Mesenteric fat pad (tissue), 1 donor: ENCODE measurements around the gene RXRB. TPM values are rescaled to one million over a fixed set of nuclear protein-coding genes. Genes with fewer than 3 reads are reported as not detected.
A peak's percentile ranks its signal among the peaks of the same experiment; 100 is the strongest.
"Not testable (repeated sequence)": the region's sequence is repeated elsewhere in the genome, so short reads cannot be mapped to it uniquely, and the experiment has no call there.

Experiments
- DNase-seq: peaks from one replicate; pipeline ENCODE4 v3.0.0-alpha.2; 2020; ENCODE audit warnings: low spot score
- long read RNA-seq: library from polyadenylated mRNA; unstranded; transcript quantifications from one replicate; pipeline ENCODE4 v2.0.0, GENCODE V29; 2020
- total RNA-seq: library from RNA; stranded (reverse); fragmentation: NEBNext Ultra II Directional; extraction: Animal tissue kit (Norgen Biotek cat#: 25700); gene quantifications from one replicate; pipeline ENCODE4 v1.2.1, GENCODE V29; 2021
- donor health status: DM: yes; HTN: yes; CAD: no.

Gene RXRB
- 35.8 TPM for total RNA-seq
- long read RNA-seq, partial matches to known transcripts = 14 of 33 reads
- long read RNA-seq, other reads (novel, unspliced or antisense) = 10 of 33 reads

GRCh38 chr6:33200219-33201146 is at the start of gene RXRB, which contains the start of gene SLC39A7:
Gene RXRB, minus strand, starts transcription at chr6:33200665. Its CDS starts 189 bp downstream, at chr6:33200476.
Gene SLC39A7, plus strand, starts transcription at chr6:33200867. Its CDS starts 379 bp downstream, at chr6:33201246.
- DNase-seq = peak; percentile 99

- DNase-seq = peak; percentile 83
These were observed 49.5 kb upstream of the RXRB start for GRCh38 chr6:33249732-33250630.

DNA sequence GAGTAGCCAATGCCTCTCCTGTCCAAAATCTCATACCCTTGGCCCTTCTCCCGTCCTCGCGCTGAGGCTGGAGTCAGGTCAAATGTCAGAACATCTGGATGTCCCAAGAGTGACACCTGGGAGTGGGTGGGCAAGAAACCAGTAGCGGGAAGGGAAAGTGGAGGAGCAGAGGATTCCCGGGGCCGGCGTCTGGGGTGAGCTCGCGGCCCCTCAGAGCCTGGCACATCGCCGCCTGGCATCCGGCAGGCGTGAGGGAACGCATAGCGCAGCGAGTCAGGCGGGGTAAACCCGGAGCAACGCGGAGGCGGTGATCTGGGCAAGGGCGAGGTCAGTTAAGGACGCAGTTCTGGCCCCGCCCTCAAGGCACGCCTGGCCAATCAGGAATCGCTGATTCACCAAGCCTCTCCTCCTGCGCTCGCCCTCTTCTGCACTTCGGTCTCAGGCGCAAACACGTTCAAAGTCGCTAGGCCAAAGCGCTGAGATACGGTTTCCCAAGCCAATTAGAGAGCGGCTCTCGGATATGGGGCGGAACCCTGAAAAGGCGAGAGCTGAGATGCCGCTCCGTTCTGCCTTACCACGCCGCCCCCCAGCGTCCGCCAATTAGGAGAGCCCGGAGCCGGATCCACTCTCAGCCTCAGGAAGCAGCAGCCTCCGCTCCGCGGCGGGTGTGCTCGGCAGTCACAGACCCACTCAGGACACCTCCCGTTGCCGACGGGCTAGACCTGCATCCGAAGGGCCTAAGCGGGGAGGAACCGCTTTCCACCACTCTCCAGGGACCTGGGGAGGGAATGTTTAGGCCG is 48.7 kb upstream of the RXRB start:
- peak; percentile 97 for DNase-seq

DNA sequence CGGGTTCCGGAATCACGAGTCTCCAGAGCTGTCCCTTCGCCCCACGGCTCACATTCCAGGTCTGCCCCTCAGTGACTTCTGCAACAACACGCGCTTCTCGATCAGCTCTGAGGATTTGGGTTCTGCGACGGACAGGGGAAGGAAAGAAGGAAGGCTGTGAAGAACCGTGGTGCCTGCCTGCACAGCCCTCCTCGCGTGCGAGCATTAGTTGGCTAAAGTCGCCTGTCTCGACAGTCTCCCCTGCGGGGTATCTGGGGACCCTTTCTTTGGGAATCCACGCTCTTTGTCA is 48.1 kb upstream of the RXRB start:
- DNase-seq = peak; percentile 89

DNA sequence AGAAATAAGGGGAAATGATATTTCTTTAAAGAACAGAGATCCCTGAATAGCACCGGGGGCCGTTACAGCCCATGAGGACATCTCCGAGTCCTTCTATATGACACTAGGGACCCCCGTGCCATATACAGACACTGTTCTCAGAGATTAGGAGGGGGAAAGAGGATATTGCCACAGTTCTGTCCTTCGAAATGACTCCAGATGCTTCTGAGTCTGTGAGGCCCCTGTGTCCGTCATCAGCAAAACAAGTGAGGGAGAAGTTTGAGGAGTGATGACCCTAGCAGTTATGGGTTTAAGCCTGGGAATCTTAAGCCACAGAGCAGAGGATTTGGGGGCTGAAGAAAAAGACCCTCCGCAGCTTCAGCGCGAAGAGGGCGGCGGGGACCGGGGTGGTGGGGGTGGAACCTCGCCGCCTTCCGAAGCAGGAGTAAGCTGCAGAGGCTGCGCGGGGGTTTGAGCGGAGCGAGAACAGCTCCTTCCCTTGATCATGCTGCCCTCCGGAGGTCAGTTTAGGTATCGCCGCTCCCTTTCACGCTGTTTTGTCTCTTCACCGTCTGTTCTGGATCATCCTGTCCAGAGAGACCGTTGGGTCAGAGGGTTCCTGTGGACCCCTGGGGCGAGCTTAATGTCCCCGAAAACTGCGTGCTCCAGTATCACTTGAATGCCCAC is 47.6 kb upstream of the RXRB start:
- peak; percentile 91 for DNase-seq

DNA sequence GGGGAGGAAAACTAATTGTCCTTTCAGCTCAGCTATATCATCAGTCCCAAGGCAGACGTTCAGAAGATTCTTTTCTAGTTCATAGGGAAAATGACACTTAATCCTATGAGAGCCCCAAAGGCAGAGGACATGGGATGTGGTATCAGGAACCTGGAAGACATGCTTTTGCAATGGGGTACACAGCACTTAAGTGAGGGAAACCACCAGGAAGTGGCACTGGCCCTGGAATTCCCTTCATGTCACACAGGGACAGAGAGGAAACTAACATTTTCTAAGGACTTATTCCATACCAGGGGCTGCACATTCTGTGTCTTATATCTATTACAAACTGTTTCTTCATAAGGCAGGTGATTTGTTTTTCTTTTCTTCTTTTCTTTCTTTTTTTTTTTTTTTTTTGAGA is 43.0 kb upstream of the RXRB start:
- DNase-seq = no peak

DNA sequence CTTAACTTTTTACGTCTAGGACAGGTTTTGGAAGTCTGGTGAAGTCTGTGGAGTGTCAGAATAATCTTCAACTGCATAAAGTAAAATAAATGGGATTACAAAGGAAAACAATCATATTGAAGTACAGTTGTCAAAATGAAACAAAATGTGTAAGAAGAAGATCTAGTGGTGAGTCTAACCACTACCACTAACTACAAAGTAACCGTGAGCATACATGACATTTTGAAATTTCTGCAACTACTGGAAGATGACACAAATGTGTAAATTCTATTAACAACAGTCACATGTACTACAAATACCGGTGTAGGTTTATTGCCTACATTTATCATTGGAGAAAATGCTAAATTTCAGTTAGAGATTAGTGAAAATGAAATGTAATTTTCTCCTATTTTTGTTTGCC is 41.5 kb upstream of the RXRB start:
- DNase-seq = no peak

GRCh38 chr6:33237741-33238140 is 37.3 kb upstream of the RXRB start:
- no peak for DNase-seq

- DNase-seq = peak; percentile 65
These were observed 36.4 kb upstream of the RXRB start for GRCh38 chr6:33236852-33237251.

DNA sequence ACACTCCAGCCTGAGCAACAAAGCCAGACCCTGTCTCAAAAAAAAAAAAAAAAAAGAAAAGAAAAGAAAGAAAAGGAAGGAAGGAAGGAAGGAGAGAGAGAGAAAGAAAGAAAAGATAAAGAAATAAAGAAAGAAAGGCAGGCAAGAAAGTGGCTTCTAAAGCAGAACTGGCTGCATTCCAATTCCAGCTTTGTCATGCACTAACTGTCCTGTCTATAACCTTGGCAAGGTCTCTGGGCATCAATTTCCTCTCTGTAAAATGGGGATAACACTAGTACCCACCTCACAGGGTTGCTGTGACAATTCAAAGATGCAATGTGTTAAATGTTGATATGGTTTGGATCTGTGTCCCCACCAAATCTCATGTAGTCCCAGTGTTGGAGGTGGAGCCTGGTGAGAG is 35.9 kb upstream of the RXRB start:
- DNase-seq = no peak

GRCh38 chr6:33235221-33235634 is 34.8 kb upstream of the RXRB start:
- DNase-seq = peak; percentile 67

- not testable (repeated sequence) for DNase-seq
These were observed 26.1 kb upstream of the RXRB start for GRCh38 chr6:33226503-33227120.

DNA sequence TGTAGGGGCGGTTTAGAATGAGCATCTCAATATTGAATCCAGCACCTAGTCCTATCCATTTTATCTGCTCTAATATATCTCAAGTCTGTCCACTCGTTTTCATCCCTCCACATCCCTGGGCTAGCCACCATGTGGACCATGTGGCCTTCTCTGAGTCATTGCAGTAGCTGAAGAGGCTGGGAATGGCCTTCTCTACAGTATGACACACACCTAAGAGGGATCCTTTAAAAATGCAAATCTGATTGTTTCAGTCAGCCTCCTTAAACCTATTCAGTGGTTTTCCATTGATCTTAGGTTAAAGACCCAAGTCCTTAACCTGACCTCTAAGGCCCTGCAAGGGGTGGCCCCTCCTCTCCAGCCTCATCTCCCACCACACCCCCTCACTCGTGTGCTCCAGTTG is 17.2 kb upstream of the RXRB start:
- DNase-seq = peak; percentile 22

DNA sequence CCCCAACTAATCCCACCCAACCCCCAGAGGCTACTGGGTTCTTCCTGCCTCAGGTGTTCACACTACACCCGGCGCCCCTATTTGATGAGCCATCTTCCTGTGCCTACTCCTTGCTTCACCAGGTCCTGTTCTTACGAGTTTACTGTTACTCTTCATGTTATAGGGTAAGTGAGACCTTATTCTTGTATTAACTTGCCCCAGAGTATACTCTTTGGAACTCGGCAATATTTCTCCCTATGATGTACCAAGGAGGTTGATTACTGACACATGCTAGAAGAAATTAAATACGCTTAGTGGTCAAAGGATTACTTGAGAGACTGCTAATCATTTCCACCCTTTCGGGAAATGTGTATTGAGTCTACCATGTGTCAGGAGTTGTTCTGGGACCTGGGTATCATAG is 16.8 kb upstream of the RXRB start:
- DNase-seq = no peak

- no peak for DNase-seq
These were observed 15.7 kb upstream of the RXRB start for GRCh38 chr6:33216117-33216649.

DNA sequence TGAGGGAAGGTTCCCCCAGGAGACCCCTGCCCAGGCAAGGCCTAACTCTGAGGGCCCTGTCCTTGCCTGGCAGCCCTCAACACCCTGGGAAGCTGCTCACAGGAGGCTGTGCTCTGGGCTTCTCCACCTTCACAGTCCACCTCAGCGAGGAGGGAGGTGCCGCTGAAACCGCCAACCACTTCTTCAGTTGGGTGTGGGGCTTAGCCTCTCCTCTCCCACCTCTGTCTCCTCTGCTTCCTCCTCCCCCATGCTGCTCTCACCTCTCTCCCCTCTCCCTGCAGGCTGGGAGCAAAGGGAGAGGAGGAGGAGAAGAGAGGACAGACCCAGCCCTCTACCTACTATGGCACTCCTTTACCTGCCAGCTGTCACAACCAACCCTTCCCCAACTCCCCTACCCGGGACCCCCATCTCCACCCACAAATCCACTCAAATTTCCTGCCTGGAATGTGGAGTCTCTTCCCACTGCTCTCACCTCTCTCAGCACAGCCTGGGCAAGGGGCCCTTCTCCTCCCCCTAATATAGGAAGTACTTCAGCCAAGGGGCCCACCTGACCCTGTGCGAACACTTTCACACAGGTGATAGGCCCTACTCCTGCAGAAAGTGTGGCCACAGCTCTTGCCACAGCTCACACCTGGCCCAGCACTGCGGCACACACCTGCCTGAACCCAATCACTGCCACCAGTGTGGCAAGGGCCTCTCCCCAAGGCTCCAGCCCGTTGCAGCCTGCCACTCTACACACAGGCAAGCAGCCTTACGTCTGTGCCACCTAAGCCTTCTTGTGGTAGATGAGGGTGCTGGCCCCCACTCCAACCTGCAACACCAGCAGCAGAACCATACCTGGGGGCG is 15.0 kb upstream of the RXRB start:
- DNase-seq = no peak

DNA sequence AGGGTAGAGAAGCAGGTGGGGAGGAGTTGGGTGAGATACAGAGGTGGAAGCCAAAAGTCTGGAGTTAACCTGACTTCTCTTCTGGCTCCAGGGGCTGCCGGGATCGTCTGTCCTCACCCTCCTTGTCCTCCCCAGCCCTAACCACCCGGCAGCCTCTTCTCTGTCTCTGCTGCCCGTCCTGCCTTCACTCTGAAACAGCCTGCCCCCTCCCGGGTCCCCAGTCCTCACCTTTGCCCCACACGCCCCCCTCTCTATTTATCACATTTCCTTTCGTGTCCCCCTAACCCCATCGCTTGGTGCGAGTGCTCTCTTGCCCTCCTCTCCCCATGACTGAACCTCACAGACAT is 13.5 kb upstream of the RXRB start:
- peak; percentile 68 for DNase-seq

- DNase-seq = peak; percentile 90
These were observed 12.9 kb upstream of the RXRB start for GRCh38 chr6:33213166-33213988.
